NCI-H2196 (cell line): Measurements from ENCODE around the gene OR10A6.
A peak's percentile ranks its signal among the peaks of the same experiment; 100 is the strongest.

Experiments used
- DNase-seq: peaks from one replicate; lab custom pipeline; 2025; ENCODE audit not compliant: unreplicated experiment; lab: John Stamatoyannopoulos, UW

Gene OR10A6, protein sequence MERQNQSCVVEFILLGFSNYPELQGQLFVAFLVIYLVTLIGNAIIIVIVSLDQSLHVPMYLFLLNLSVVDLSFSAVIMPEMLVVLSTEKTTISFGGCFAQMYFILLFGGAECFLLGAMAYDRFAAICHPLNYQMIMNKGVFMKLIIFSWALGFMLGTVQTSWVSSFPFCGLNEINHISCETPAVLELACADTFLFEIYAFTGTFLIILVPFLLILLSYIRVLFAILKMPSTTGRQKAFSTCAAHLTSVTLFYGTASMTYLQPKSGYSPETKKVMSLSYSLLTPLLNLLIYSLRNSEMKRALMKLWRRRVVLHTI

GRCh38 chr11:7931168-7931567, at the start of gene OR10A6:
Gene OR10A6 (minus strand): TSS chr11:7931268. CDS start chr11:7928662, 2,606 bp downstream.
- no peak for DNase-seq

DNA sequence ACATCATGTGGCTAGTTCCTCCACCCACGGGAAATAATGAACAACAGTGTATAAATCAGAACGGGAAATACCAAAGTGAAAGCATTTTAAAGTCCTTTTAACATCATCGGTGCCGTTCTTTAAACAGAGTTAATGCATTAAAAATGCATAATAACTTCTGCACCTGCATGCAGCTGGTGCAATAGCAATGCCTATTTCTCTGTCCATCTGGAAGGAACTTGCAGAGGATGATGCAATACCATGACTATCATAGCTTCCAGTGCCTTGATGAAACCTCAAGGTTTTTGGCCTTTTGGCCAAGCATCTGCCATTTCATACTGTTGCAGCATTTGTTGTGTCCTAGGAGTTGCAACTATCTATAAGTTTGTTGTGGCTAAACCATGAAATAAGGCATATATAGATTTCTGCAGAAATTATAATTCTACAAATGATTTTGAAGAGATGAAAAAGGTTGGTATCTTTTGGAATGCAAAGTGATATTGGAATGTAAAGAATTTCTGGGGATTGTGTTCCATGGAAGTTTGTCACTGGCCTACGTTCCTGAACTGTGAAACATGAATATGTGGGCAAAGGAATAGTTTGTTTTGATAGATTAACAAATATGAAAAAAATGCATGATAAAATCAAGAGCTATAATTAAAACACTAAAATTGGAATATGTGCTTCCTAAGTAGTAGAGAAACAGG, 46.3 kb upstream of the OR10A6 start:
- DNase-seq = no peak

DNA sequence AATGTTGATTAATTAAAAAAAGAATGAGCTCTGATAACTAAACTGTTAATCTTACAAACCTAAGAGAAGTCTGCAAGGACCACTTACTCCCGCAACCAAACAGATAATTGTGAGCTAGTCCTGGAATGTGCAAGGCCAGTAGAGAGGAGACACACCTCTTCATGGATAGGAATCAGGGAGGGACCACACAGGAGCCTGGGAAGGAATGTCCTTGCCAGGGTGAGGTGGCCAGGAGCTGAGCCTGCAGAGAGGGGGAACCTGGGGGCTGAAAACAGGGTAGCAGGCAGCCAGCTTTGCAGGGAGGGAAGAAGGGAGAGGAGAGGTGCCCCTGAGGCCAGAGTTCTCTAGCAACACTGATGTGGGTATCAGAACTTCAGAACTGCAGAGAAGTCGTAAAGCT, 43.6 kb upstream of the OR10A6 start:
- DNase-seq = no peak

DNA sequence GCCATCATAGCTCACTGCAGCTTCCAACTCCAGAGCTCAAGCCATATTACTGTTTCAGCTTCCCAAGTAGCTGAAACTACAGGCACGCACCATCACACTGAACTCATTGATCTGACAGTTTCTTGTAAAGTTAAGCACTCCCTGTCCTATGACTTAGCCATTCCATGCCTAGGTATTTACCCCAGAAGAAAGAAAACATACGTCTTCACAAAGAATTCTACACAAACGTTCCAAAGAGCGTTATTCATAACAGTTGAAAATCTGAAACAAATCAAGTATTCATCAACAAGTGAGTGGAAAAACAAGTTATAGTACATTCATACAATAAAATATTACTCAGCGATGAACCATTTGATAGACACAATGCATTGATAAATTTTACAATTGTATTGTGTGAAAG, 41.9 kb upstream of the OR10A6 start:
- no peak for DNase-seq

GRCh38 chr11:7971846-7972245, 40.8 kb upstream of the OR10A6 start:
- no peak for DNase-seq

DNA sequence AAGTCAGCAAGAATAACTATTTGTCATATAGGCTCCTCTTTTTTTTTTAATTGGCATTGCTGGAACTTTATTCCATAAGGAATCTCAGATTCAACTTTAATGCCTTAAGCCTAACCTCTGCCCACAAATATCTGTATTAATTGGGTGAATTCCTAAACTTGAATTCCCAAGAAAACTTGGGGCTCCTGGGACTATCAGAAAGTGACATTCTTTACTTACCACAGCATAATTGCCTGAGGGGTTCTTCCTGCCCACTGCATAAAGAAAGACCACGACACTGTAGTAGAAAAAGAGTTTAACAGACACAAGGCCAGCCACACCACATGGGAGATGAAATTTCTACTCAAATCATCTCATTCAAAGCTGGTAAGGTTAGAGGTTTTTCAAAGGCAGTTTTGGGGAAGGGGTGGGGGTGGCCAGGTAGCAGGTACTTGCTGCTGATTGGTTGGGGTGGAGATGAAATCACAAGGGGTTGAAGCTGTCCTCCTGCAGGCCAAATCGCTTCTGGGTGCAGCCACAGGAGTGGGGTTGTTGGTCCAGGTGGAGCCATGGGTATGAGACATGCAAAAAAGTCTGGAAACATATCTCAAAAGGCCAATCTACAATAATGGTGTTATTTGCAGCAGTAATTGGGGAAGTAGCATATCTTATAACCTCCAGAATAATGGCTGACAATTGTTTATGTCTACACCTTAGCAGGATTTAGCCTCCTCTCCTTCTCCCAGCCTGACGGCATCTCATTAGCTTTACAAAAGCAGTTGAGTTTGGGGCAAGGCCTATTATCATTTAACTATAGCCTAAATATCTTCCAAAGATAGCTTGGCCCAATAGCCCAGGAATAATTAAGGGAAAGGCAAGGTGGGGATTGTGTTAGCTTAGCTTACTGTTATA, 38.9 kb upstream of the OR10A6 start:
- no peak for DNase-seq

DNA sequence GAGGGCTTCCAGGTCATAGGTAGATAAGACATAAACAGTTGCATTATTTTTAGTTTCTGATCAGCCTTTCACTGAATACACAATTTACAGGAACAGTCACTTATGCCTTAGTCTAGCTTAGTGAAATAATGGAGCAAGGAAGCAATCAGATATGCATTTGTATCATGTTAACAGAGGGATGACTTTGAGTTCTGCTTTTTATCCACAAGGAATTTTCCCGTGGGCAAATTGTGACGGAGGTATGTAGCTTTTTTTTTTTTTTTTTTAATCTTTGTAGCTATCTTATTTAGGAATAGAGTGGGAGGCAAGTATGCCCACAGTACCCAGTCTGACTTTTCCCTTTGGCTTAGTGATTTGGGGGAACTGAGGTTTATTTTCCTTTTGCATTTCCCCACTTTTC, 37.6 kb upstream of the OR10A6 start:
- no peak for DNase-seq

DNA sequence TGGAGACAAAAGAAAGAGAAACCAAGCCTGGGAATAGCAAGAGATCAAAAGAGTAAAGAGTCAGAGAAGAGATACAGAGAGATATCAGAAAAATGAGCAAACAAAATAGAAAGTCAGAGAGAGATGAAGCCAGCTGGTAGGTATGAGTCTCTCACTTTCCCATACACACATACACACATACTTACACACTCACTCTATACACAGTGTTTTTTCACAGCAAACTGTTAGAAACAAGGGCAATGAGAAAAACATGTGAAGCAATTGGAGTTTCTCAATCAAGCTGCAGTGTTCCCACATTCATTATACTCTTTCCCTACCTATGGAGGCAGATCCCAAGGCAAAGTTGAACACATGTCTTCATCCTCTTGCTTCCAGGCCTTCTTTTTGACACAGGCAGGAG, 36.8 kb upstream of the OR10A6 start:
- no peak for DNase-seq

GRCh38 chr11:7967097-7967496, 36.0 kb upstream of the OR10A6 start:
- no peak for DNase-seq

GRCh38 chr11:7965386-7965785, 34.3 kb upstream of the OR10A6 start, which contains the start of gene NLRP10:
Gene NLRP10 (minus strand): TSS chr11:7965447. CDS start chr11:7963495, 1,952 bp downstream.
- no peak for DNase-seq

GRCh38 chr11:7964873-7965272, 33.8 kb upstream of the OR10A6 start:
- no peak for DNase-seq

- no peak for DNase-seq
These were observed 33.2 kb upstream of the OR10A6 start for GRCh38 chr11:7964261-7964660.

GRCh38 chr11:7955191-7955590, 24.1 kb upstream of the OR10A6 start:
- DNase-seq = no peak

GRCh38 chr11:7949934-7950333, 18.9 kb upstream of the OR10A6 start:
- DNase-seq = no peak

GRCh38 chr11:7944123-7944522, 13.1 kb upstream of the OR10A6 start:
- no peak for DNase-seq

DNA sequence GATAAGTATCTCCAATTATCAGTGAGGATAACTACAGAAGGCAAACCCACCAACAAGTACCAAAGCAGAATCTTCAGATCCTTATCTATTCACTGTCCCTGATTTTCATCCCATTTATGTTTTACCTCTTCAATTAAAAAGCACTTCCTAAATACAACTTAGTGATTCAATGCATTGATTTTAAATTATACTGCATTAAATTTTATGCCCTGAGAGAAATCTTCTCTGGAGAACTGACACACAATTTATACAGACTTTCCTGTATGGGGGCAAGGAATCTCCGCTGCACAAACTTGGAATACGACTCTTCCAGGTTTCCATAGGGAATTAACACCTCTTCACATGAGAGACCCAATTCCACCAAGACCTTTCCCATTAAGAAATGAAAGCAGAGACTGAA, 10.5 kb upstream of the OR10A6 start, which contains the start of gene OR10A3:
Gene OR10A3, minus strand, starts transcription at position 101 of the 400 bp plus-strand sequence. CDS start 2,188 bp downstream, outside the sequence.
- DNase-seq = no peak

DNA sequence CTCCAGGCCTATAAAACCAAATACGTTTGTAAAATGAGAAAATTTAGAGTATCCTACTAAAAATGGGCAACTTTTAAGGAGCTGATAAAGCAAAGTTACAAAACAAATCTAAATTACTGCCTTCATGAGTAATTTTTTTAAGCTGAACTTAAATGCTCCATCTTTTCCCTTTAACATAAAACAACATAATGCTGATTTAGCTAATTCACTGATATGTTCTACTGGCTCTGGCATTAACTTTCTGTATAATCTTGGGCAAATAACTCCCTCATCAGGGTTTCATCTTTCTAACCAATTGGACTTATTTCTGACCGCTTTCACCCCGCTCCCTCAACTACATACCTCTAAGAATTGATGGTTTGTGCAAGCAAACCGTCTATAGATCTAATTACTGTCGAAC, 10.1 kb upstream of the OR10A6 start:
- DNase-seq = no peak

DNA sequence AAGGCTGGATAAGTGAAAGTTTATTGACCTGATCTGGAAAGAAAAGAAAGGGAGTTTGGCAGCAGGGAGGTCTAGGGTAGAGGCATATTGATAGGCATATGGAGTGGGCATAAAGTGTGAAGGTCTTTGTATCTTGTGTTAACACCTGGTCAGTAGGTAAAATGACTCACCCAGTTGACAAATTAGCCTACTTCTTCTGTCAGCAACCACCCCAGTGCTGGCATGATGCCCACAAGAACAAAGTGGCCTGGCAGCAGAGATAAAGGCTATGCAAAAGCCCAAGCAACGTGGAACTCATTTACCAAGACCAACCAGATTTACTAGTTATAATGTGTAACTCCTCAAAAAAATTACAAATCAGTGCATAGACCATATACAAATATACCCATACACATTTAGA, 5.5 kb upstream of the OR10A6 start:
- DNase-seq = peak; percentile 2

DNA sequence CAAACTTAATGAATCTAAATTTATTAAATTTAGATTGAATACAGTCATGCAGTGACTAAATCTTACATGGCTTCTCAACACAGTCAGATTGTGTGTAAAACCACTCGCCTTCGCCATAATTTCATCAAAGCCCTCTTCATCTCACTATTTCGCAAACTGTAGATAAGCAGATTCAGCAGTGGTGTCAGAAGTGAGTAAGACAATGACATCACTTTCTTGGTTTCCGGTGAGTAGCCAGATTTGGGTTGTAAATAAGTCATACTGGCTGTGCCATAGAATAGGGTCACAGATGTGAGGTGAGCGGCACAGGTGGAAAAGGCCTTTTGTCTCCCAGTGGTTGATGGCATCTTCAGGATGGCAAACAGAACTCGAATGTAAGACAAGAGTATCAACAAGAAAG, 3.4 kb downstream of the OR10A6 start:
- no peak for DNase-seq

DNA sequence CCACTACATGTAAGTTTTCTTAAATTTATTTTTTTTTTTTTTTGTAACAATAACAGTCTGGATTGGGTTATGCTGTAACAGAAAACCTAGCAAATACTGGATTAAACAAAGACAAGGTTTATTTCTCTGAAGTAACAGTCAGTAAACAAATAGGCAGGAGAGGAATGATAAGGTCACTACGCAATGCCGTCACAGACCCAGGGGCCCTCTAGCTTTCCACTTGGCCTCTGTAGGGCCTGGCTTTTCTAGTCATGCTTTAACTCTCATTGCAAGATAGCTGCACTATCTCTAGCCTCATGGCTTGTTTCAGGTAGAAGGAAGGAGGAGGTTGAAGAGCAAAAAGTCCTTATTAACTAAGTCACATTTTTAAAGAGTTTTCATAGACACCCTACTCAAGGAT, 6.5 kb downstream of the OR10A6 start:
- no peak for DNase-seq

- DNase-seq = no peak
These were observed 12.9 kb downstream of the OR10A6 start for GRCh38 chr11:7918141-7918540.
